ENCODE results near the gene RAB21.

The RAB21 gene

GRCh38 chr12:71718611-71719010 lies 36.1 kb upstream of the RAB21 start:
- Histone ChIP-seq H3K4me2 (ENCODE audit: insufficient read depth, low read length) (no peak overlapping the region), H3K4me3 (ENCODE audit: low read depth in 1 of 2, low read length in 2 of 2) (no peak overlapping the region), H3K79me2 (ENCODE audit: insufficient read depth, low read length) (no peaks in the 10 kb centered on the region), H3K9me3 (ENCODE audit: insufficient read depth, low read length, severe bottlenecking) (no peaks in the 10 kb centered on the region), H3K27me3 (ENCODE audit: insufficient read depth, low read length, poor library complexity) (no peaks in the 10 kb centered on the region), H2AFZ (ENCODE audit: low read depth, low read length) (no peak overlapping the region), H3K36me3 (ENCODE audit: insufficient read depth, low read length) (no peaks in the 10 kb centered on the region), H3K4me1 (ENCODE audit: insufficient read depth, low read length) (no peaks in the 10 kb centered on the region), H3K9ac (ENCODE audit: low read depth, low read length) (no peak overlapping the region), H3K27ac (ENCODE audit: low read length) (no peak overlapping the region), H4K20me1 (ENCODE audit: insufficient read depth, low read length) (no peaks in the 10 kb centered on the region)
- ATAC-seq (ENCODE audit: insufficient read depth, low read depth) (no peak), DNase-seq (no peak)
- TF ChIP-seq, protein P1, sequence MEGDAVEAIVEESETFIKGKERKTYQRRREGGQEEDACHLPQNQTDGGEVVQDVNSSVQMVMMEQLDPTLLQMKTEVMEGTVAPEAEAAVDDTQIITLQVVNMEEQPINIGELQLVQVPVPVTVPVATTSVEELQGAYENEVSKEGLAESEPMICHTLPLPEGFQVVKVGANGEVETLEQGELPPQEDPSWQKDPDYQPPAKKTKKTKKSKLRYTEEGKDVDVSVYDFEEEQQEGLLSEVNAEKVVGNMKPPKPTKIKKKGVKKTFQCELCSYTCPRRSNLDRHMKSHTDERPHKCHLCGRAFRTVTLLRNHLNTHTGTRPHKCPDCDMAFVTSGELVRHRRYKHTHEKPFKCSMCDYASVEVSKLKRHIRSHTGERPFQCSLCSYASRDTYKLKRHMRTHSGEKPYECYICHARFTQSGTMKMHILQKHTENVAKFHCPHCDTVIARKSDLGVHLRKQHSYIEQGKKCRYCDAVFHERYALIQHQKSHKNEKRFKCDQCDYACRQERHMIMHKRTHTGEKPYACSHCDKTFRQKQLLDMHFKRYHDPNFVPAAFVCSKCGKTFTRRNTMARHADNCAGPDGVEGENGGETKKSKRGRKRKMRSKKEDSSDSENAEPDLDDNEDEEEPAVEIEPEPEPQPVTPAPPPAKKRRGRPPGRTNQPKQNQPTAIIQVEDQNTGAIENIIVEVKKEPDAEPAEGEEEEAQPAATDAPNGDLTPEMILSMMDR (IDR thresholded peaks at IDR 0.05; ENCODE audit: borderline replicate concordance, extremely low read depth, low read length, poor library complexity, severe bottlenecking) = no peak
- no peak for TF ChIP-seq EZH2 (IDR thresholded peaks at IDR 0.05; ENCODE audit: borderline replicate concordance, low read depth, low read length, severe bottlenecking)

- no peak overlapping the region for H3K4me2 ChIP-seq (ENCODE audit: insufficient read depth, low read length)
- no peaks in the 10 kb centered on the region for H3K4me1 ChIP-seq (ENCODE audit: insufficient read depth, low read length)
- H3K9ac ChIP-seq (ENCODE audit: low read depth, low read length) = no peak overlapping the region
- no peak for DNase-seq
- ATAC-seq (ENCODE audit: insufficient read depth, low read depth) = no peak
- no peaks in the 10 kb centered on the region for H3K27me3 ChIP-seq (ENCODE audit: insufficient read depth, low read length, poor library complexity)
- H3K27ac ChIP-seq (ENCODE audit: low read length) = no peak overlapping the region
- no peaks in the 10 kb centered on the region for H3K79me2 ChIP-seq (ENCODE audit: insufficient read depth, low read length)
- H3K36me3 ChIP-seq (ENCODE audit: insufficient read depth, low read length) = no peaks in the 10 kb centered on the region
- H3K4me3 ChIP-seq (ENCODE audit: low read depth in 1 of 2, low read length in 2 of 2) = no peak overlapping the region
- no peaks in the 10 kb centered on the region for H4K20me1 ChIP-seq (ENCODE audit: insufficient read depth, low read length)
- H3K9me3 ChIP-seq (ENCODE audit: insufficient read depth, low read length, severe bottlenecking) = no peaks in the 10 kb centered on the region
- no peak overlapping the region for H2AFZ ChIP-seq (ENCODE audit: low read depth, low read length)
- no peak for TF ChIP-seq EZH2 (IDR thresholded peaks at IDR 0.05; ENCODE audit: borderline replicate concordance, low read depth, low read length, severe bottlenecking)
- TF ChIP-seq, protein P1 (IDR thresholded peaks at IDR 0.05; ENCODE audit: borderline replicate concordance, extremely low read depth, low read length, poor library complexity, severe bottlenecking) = no peak
Measured at GRCh38 chr12:71719647-71720370, 34.9 kb upstream of the RAB21 start.

GRCh38 chr12:71721783-71722505 lies 32.7 kb upstream of the RAB21 start:
- no peaks in the 10 kb centered on the region for H4K20me1 ChIP-seq (ENCODE audit: insufficient read depth, low read length)
- H3K4me1 ChIP-seq (ENCODE audit: insufficient read depth, low read length) = no peaks in the 10 kb centered on the region
- ATAC-seq (ENCODE audit: insufficient read depth, low read depth) (no peak), DNase-seq (no peak)
- H2AFZ ChIP-seq (ENCODE audit: low read depth, low read length) = no peak overlapping the region
- H3K4me2 ChIP-seq (ENCODE audit: insufficient read depth, low read length) = no peak overlapping the region
- H3K4me3 ChIP-seq (ENCODE audit: low read depth in 1 of 2, low read length in 2 of 2) = no peak overlapping the region
- no peaks in the 10 kb centered on the region for H3K79me2 ChIP-seq (ENCODE audit: insufficient read depth, low read length)
- H3K27me3 ChIP-seq (ENCODE audit: insufficient read depth, low read length, poor library complexity) = no peaks in the 10 kb centered on the region
- no peak overlapping the region for H3K27ac ChIP-seq (ENCODE audit: low read length)
- H3K36me3 ChIP-seq (ENCODE audit: insufficient read depth, low read length) = no peaks in the 10 kb centered on the region
- H3K9me3 ChIP-seq (ENCODE audit: insufficient read depth, low read length, severe bottlenecking) = no peaks in the 10 kb centered on the region
- TF ChIP-seq, protein P1 (IDR thresholded peaks at IDR 0.05; ENCODE audit: borderline replicate concordance, extremely low read depth, low read length, poor library complexity, severe bottlenecking) = no peak
- no peak for TF ChIP-seq EZH2 (IDR thresholded peaks at IDR 0.05; ENCODE audit: borderline replicate concordance, low read depth, low read length, severe bottlenecking)
- H3K9ac ChIP-seq (ENCODE audit: low read depth, low read length) = no peak overlapping the region
